ENCODE data around the gene CSF1R.

DNA sequence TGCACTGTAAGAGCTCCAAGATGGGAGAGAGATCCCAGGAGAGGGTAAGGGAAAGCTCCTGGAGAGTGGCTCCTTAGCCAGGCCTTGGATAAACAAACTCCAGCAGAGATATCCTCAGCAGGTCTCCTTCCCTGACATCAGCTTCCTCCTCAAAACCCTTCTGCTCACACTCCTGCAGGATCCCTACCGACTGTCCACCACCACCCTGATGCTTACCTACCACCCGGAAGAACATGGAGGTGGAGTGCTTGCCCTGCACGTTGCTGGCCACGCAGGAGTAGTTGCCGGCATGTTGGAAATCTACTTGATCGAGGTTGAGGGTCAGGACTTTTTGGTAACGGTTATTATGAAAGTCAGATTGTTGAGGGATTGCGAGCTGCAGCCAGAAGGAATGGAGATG lies 9.3 kb downstream of the CSF1R start:
- TF ChIP-seq, protein P1, sequence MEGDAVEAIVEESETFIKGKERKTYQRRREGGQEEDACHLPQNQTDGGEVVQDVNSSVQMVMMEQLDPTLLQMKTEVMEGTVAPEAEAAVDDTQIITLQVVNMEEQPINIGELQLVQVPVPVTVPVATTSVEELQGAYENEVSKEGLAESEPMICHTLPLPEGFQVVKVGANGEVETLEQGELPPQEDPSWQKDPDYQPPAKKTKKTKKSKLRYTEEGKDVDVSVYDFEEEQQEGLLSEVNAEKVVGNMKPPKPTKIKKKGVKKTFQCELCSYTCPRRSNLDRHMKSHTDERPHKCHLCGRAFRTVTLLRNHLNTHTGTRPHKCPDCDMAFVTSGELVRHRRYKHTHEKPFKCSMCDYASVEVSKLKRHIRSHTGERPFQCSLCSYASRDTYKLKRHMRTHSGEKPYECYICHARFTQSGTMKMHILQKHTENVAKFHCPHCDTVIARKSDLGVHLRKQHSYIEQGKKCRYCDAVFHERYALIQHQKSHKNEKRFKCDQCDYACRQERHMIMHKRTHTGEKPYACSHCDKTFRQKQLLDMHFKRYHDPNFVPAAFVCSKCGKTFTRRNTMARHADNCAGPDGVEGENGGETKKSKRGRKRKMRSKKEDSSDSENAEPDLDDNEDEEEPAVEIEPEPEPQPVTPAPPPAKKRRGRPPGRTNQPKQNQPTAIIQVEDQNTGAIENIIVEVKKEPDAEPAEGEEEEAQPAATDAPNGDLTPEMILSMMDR (IDR thresholded peaks at IDR 0.05; ENCODE audit: extremely low read depth in 1 of 2, insufficient read depth in 1 of 2, low read depth in 1 of 2, low read length in 2 of 2), result no peak
- TF ChIP-seq, protein P2, sequence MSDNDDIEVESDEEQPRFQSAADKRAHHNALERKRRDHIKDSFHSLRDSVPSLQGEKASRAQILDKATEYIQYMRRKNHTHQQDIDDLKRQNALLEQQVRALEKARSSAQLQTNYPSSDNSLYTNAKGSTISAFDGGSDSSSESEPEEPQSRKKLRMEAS (IDR thresholded peaks at IDR 0.05; ENCODE audit: insufficient read depth, insufficient read length), result no peak
- TF ChIP-seq POLR2AphosphoS5 (IDR thresholded peaks at IDR 0.05; ENCODE audit: insufficient read depth, low read depth, low read length) (no peak), JUN (IDR thresholded peaks at IDR 0.05; ENCODE audit: borderline replicate concordance, insufficient read depth, insufficient read length, low read depth) (no peak)
